Measurements from ENCODE around the gene TEX264.
A peak's percentile ranks its signal among the peaks of the same experiment; 100 is the strongest.

TEX264 gene

GRCh38 chr3:51670823-51671733, at the start of gene TEX264:
Gene TEX264, plus strand, starts transcription at chr3:51671252. Its CDS starts 3,053 bp downstream, at chr3:51674305.
- peak within 1 kb of the TSS; percentile 83 to 86 for H3K4me3 ChIP-seq (replicated peaks in 1 of 2; ENCODE audit: low read depth in 2 of 2, low read length in 2 of 2)
- TF ChIP-seq CTCF (IDR thresholded peaks at IDR 0.05; ENCODE audit: low read depth, low read length), result no peak
- peak; percentile 70 to 90 for DNase-seq (ENCODE audit: low read depth in 2 of 2)

GRCh38 chr3:51622413-51622812, 48.6 kb upstream of the TEX264 start:
- no peak overlapping the region for H3K4me3 ChIP-seq (replicated peaks in 1 of 2; ENCODE audit: low read depth in 2 of 2, low read length in 2 of 2)
- TF ChIP-seq CTCF (IDR thresholded peaks at IDR 0.05; ENCODE audit: low read depth, low read length), result no peak
- DNase-seq (ENCODE audit: low read depth in 2 of 2), result no peak

- no peak overlapping the region for H3K4me3 ChIP-seq (replicated peaks in 1 of 2; ENCODE audit: low read depth in 2 of 2, low read length in 2 of 2)
- peak; percentile 22 to 68 for DNase-seq (ENCODE audit: low read depth in 2 of 2)
- TF ChIP-seq CTCF (IDR thresholded peaks at IDR 0.05; ENCODE audit: low read depth, low read length), result no peak
Observed at GRCh38 chr3:51622868-51623267, 48.2 kb upstream of the TEX264 start.

- DNase-seq (ENCODE audit: low read depth in 2 of 2), result no peak
- H3K4me3 ChIP-seq (replicated peaks in 1 of 2; ENCODE audit: low read depth in 2 of 2, low read length in 2 of 2), result no peak overlapping the region
- no peak for TF ChIP-seq CTCF (IDR thresholded peaks at IDR 0.05; ENCODE audit: low read depth, low read length)
Observed at GRCh38 chr3:51630513-51630912, 40.5 kb upstream of the TEX264 start.

GRCh38 chr3:51637144-51637940, 33.7 kb upstream of the TEX264 start:
- H3K4me3 ChIP-seq (replicated peaks in 1 of 2; ENCODE audit: low read depth in 2 of 2, low read length in 2 of 2), result no peak overlapping the region
- TF ChIP-seq CTCF (IDR thresholded peaks at IDR 0.05; ENCODE audit: low read depth, low read length), result no peak
- no peak for DNase-seq (ENCODE audit: low read depth in 2 of 2)

- H3K4me3 ChIP-seq (replicated peaks in 1 of 2; ENCODE audit: low read depth in 2 of 2, low read length in 2 of 2), result no peak overlapping the region
- DNase-seq (ENCODE audit: low read depth in 2 of 2), result peak; percentile 74 to 76
- TF ChIP-seq CTCF (IDR thresholded peaks at IDR 0.05; ENCODE audit: low read depth, low read length), result peak; percentile 86
Observed at GRCh38 chr3:51637941-51638471, 33.0 kb upstream of the TEX264 start.

Measured in cardiac fibroblast (primary cell).